Parathyroid adenoma (tissue), 2 donors: ENCODE results near the gene NTN1.

ENCODE experiments used
- H2AFZ ChIP-seq: fragments of 300-600 bp; sonication (generic); one replicate; pipeline ENCODE4 v1.7.0; 2017; ENCODE audit warnings: antibody characterized with exemption, mild to moderate bottlenecking
- H3K27ac ChIP-seq: fragments of 300-600 bp; sonication (generic); one replicate; pipeline ENCODE4 v1.7.0; 2017
- H3K27me3 ChIP-seq: fragments of 300-600 bp; sonication (generic); one replicate; pipeline ENCODE4 v1.7.0; 2017; ENCODE audit warnings: low read length; ENCODE audit not compliant: control insufficient read depth, insufficient read depth
- H3K36me3 ChIP-seq: fragments of 300-600 bp; sonication (generic); one replicate; pipeline ENCODE4 v1.7.0; 2017; ENCODE audit warnings: low read length; ENCODE audit not compliant: control insufficient read depth, insufficient read depth
- H3K4me1 ChIP-seq: fragments of 300-600 bp; sonication (generic); one replicate; pipeline ENCODE4 v1.7.0; 2017; ENCODE audit warnings: control low read depth
- H3K4me2 ChIP-seq: fragments of 300-600 bp; sonication (generic); one replicate; pipeline ENCODE4 v1.7.0; 2017; ENCODE audit warnings: low read length
- H3K4me3 ChIP-seq: fragments of 300-600 bp; sonication (generic); one replicate; pipeline ENCODE4 v1.7.0; 2017; ENCODE audit warnings: low read depth, low read length
- H3K79me2 ChIP-seq: fragments of 300-600 bp; sonication (generic); one replicate; pipeline ENCODE4 v1.7.0; 2017; ENCODE audit warnings: control low read depth
- H3K9ac ChIP-seq: fragments of 300-600 bp; sonication (generic); one replicate; pipeline ENCODE4 v1.7.0; 2017; ENCODE audit warnings: mild to moderate bottlenecking
- H3K9me3 ChIP-seq: fragments of 300-600 bp; sonication (generic); one replicate; pipeline ENCODE4 v1.7.0; 2017; ENCODE audit warnings: low read length; ENCODE audit not compliant: control insufficient read depth
- TF ChIP-seq, protein P1 (sequence below): fragments of 300-600 bp; sonication (generic); IDR thresholded peaks from one replicate; pipeline ENCODE4 v1.7.0; 2017; ENCODE audit warnings: antibody characterized with exemption, mild to moderate bottlenecking
- donor health status: primary hyperparathyroidism.

NTN1 gene

GRCh38 chr17:9218911-9219310 lies 197.6 kb downstream of the NTN1 start:
- Histone ChIP-seq H3K4me3 (no peak overlapping the region), H3K27ac (no peak overlapping the region), H2AFZ (no peak overlapping the region), H3K4me2 (no peak overlapping the region), H3K36me3 (no peaks in the 10 kb centered on the region), H3K4me1 (no peaks in the 10 kb centered on the region), H3K27me3 (no peaks in the 10 kb centered on the region), H3K79me2 (no peaks in the 10 kb centered on the region), H3K9me3 (no peaks in the 10 kb centered on the region), H3K9ac (no peak overlapping the region)
- TF ChIP-seq, protein P1, sequence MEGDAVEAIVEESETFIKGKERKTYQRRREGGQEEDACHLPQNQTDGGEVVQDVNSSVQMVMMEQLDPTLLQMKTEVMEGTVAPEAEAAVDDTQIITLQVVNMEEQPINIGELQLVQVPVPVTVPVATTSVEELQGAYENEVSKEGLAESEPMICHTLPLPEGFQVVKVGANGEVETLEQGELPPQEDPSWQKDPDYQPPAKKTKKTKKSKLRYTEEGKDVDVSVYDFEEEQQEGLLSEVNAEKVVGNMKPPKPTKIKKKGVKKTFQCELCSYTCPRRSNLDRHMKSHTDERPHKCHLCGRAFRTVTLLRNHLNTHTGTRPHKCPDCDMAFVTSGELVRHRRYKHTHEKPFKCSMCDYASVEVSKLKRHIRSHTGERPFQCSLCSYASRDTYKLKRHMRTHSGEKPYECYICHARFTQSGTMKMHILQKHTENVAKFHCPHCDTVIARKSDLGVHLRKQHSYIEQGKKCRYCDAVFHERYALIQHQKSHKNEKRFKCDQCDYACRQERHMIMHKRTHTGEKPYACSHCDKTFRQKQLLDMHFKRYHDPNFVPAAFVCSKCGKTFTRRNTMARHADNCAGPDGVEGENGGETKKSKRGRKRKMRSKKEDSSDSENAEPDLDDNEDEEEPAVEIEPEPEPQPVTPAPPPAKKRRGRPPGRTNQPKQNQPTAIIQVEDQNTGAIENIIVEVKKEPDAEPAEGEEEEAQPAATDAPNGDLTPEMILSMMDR: no peak

GRCh38 chr17:9219631-9220397 lies 198.5 kb downstream of the NTN1 start:
- Histone ChIP-seq H3K9ac (no peak overlapping the region), H2AFZ (no peak overlapping the region), H3K27ac (no peak overlapping the region), H3K27me3 (no peaks in the 10 kb centered on the region), H3K9me3 (no peaks in the 10 kb centered on the region), H3K4me2 (no peak overlapping the region), H3K79me2 (no peaks in the 10 kb centered on the region), H3K4me3 (no peak overlapping the region), H3K4me1 (no peaks in the 10 kb centered on the region), H3K36me3 (no peaks in the 10 kb centered on the region)
- TF ChIP-seq, protein P1: no peak

GRCh38 chr17:9220398-9221146 lies 199.3 kb downstream of the NTN1 start:
- TF ChIP-seq, protein P1: no peak
- H2AFZ ChIP-seq: no peak overlapping the region
- H3K4me3 ChIP-seq: no peak overlapping the region
- no peaks in the 10 kb centered on the region for H3K36me3 ChIP-seq
- H3K27ac ChIP-seq: no peak overlapping the region
- H3K4me1 ChIP-seq: no peaks in the 10 kb centered on the region
- no peaks in the 10 kb centered on the region for H3K79me2 ChIP-seq
- no peak overlapping the region for H3K9ac ChIP-seq
- no peaks in the 10 kb centered on the region for H3K9me3 ChIP-seq
- H3K27me3 ChIP-seq: no peaks in the 10 kb centered on the region
- H3K4me2 ChIP-seq: no peak overlapping the region

DNA sequence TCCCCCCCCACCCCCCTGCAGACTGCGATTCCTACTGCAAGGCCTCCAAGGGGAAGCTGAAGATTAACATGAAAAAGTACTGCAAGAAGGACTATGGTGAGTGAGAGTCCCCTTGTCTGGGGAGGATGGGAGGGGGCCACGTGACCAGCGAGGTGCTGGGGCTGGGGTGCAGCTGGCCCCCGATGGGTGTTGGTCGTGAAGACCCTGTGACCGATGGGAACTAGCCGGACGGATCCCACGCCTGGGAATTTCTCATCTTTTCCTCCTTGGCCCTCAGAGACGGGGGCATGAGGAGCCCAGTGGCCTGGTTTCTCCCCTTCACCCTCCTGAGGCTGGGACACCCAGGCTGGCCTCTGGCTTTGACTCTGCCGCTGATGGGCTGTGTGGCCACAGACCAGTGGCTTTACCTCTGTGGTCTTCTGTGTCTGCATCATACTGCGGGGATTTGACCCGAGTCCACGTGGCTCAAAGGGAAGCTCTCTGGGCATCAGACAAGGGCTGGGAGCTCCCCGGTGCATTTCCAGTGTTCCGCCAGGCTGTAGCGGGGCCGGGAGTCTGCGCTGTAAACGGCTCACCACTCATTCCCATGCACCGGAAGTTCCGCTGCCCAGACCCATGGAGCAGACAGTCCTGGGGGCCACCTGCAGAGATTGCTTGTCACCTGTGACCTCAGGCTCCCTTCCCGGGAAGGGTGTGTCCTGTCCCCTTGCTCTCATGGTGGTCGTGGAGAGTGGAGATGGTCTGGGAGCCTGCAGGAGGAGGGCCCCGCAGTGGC lies 200.0 kb downstream of the NTN1 start:
- Histone ChIP-seq H3K4me1 (no peaks in the 10 kb centered on the region), H3K9me3 (no peaks in the 10 kb centered on the region), H3K4me3 (no peak overlapping the region), H3K36me3 (no peaks in the 10 kb centered on the region), H3K9ac (no peak overlapping the region), H2AFZ (no peak overlapping the region), H3K4me2 (no peak overlapping the region), H3K79me2 (no peaks in the 10 kb centered on the region), H3K27ac (no peak overlapping the region), H3K27me3 (no peaks in the 10 kb centered on the region)
- TF ChIP-seq, protein P1: no peak
